WI38 (cell line): ENCODE results near the gene OR2V2.

Experiments
- H3K4me3 ChIP-seq: 2 replicates; pipeline ENCODE4 v1.5.1; 2011; ENCODE audit warnings: low read depth, mild to moderate bottlenecking, control low read depth, low read length
- CTCF ChIP-seq: IDR thresholded peaks from 2 replicates; pipeline ENCODE4 v1.5.1; 2012; ENCODE audit warnings: low read depth, mild to moderate bottlenecking, control low read depth, low read length

The OR2V2 gene

GRCh38 chr5:181142054-181142453 lies 5.3 kb upstream of the OR2V2 start:
- TF ChIP-seq CTCF: no peak
- no peak overlapping the region for H3K4me3 ChIP-seq

DNA sequence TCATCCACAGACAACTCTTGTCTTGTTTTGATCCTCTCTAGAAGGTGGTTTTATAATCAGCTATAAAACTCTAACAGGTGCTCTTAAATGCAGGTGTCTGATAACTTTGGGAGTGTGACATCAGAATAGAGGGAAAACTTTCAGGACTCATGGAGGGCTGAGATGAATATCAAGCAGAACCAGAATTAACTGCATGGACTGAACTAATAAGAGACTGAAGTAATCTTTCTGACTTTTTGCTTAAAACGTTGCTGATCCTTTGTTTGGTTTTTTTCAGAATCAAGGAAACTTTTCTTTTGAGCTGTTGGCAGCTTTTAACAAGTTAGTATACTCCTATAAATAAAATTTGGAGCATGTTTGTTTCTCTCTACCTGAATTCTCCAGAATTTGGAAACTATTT lies 2.3 kb upstream of the OR2V2 start:
- no peak overlapping the region for H3K4me3 ChIP-seq
- TF ChIP-seq CTCF: no peak

- TF ChIP-seq CTCF: no peak
- H3K4me3 ChIP-seq: no peak overlapping the region
Observed at GRCh38 chr5:181149355-181149754, 2.0 kb downstream of the OR2V2 start.

GRCh38 chr5:181149806-181150733 lies 2.7 kb downstream of the OR2V2 start:
- H3K4me3 ChIP-seq: no peak overlapping the region
- no peak for TF ChIP-seq CTCF

DNA sequence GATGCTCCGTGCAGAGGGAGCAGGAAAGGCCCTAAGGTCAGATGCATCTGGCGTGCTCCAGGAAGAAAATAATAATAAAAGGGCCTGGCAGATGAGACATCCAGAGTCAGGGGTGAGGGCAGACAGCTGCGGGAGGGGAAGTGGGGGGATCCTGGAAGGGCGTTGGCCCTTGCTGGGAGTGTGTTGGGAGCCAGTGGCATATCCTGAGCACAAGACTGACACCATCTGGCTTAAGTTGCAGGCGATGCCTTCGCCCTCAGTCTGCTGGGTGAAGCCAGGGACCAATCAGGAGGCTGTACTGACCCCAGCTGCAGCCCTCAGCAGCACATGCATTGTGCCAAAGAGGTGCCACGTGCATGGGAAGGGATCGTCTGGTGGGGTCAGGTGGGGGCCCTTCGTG lies 3.8 kb downstream of the OR2V2 start:
- no peak overlapping the region for H3K4me3 ChIP-seq
- no peak for TF ChIP-seq CTCF

DNA sequence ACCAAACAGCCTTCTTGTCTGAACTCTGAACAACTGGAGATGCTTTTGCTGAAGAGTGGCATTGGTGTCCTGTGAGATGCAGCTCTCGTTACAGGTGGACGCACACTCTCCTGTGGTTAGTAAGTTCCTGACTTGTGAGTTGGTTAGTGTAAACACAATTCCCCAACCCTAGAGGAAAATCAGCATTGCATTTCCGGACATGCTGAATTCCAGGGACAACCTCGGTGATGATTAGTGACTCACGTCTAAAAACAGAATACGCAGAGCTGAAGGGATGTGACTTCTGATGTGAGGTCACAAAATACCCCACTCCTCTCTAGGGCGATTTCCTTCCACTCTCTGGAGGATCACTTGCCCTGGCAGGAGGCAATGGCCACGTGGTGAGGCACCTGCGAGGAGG lies 5.0 kb downstream of the OR2V2 start:
- no peak overlapping the region for H3K4me3 ChIP-seq
- no peak for TF ChIP-seq CTCF

GRCh38 chr5:181153814-181154213 lies 6.4 kb downstream of the OR2V2 start:
- no peak overlapping the region for H3K4me3 ChIP-seq
- no peak for TF ChIP-seq CTCF
